KMS-11 (cell line): ENCODE results near the gene GMPR.

ENCODE experiments used
- H2AFZ ChIP-seq: fragments of 200-600 bp; sonication (generic); 2 replicates; pipeline ENCODE4 v1.6.1; 2016; ENCODE audit warnings: antibody characterized with exemption, mixed run types, low read depth
- H3K27ac ChIP-seq: fragments of 200-600 bp; sonication (generic); 2 replicates; pipeline ENCODE4 v1.6.1; 2016; ENCODE audit warnings: mild to moderate bottlenecking, mixed run types
- H3K27me3 ChIP-seq: fragments of 200-600 bp; sonication (generic); 2 replicates; pipeline ENCODE4 v1.6.1; 2017; ENCODE audit warnings: mild to moderate bottlenecking, low read depth, mixed run types, moderate library complexity; ENCODE audit not compliant: insufficient read depth
- H3K36me3 ChIP-seq: fragments of 200-600 bp; sonication (generic); 2 replicates; pipeline ENCODE4 v1.6.1; 2017; ENCODE audit warnings: mild to moderate bottlenecking, mixed run types; ENCODE audit not compliant: insufficient read depth
- H3K4me1 ChIP-seq: fragments of 200-600 bp; sonication (generic); 2 replicates; pipeline ENCODE4 v1.6.1; 2016; ENCODE audit warnings: mild to moderate bottlenecking, low read depth, mixed run types; ENCODE audit not compliant: poor library complexity, severe bottlenecking
- H3K4me2 ChIP-seq: fragments of 200-600 bp; sonication (generic); 2 replicates; pipeline ENCODE4 v1.7.0; 2016; ENCODE audit warnings: mild to moderate bottlenecking, mixed run types
- H3K4me3 ChIP-seq: fragments of 200-600 bp; sonication (generic); IDR thresholded peaks from 2 replicates; pipeline ENCODE4 v1.6.1; 2017; ENCODE audit warnings: low read depth, low read length, mixed read lengths; ENCODE audit not compliant: insufficient read depth
- H3K79me2 ChIP-seq: fragments of 200-600 bp; sonication (generic); 2 replicates; pipeline ENCODE4 v1.6.1; 2016; ENCODE audit warnings: low read depth, mixed run types; ENCODE audit not compliant: insufficient read depth
- H3K9ac ChIP-seq: fragments of 200-600 bp; sonication (generic); 2 replicates; pipeline ENCODE4 v1.6.1; 2016; ENCODE audit warnings: mild to moderate bottlenecking, mixed run types
- H4K20me1 ChIP-seq: fragments of 200-600 bp; sonication (generic); 2 replicates; pipeline ENCODE4 v1.6.1; 2016; ENCODE audit warnings: mild to moderate bottlenecking, mixed run types; ENCODE audit not compliant: insufficient read depth
- CTCF ChIP-seq: fragments of 200-600 bp; sonication (generic); conservative IDR thresholded peaks from 2 replicates; pipeline ENCODE4 v1.6.1; 2017; ENCODE audit warnings: low read depth, mild to moderate bottlenecking, antibody characterized with exemption, low read length, moderate library complexity, mixed read lengths

Gene GMPR

GRCh38 chr6:16204653-16205376 lies 33.6 kb upstream of the GMPR start:
- Histone ChIP-seq H3K79me2 (no peaks in the 10 kb centered on the region), H3K4me2 (no peak overlapping the region), H3K27ac (0 out of 2 replicates have a peak overlapping the region, but pooled peaks have one; percentile 22), H2AFZ (peak overlapping the region; percentile 41; the same call in 1 of the 2 replicates), H3K4me1 (peaks cover 9% of the 10 kb centered on the region), H3K9ac (no peak overlapping the region), H3K36me3 (no peaks in the 10 kb centered on the region), H4K20me1 (no peaks in the 10 kb centered on the region), H3K27me3 (no peaks in the 10 kb centered on the region), H3K4me3 (no peak overlapping the region)
- TF ChIP-seq CTCF: no peak

GRCh38 chr6:16205377-16206144 lies 32.8 kb upstream of the GMPR start:
- H3K4me3 ChIP-seq: no peak overlapping the region
- no peaks in the 10 kb centered on the region for H3K79me2 ChIP-seq
- 0 out of 2 replicates have a peak overlapping the region, but pooled peaks have one; percentile 22 for H3K27ac ChIP-seq
- no peaks in the 10 kb centered on the region for H4K20me1 ChIP-seq
- H3K9ac ChIP-seq: no peak overlapping the region
- H3K4me1 ChIP-seq: peaks cover 9% of the 10 kb centered on the region
- TF ChIP-seq CTCF: no peak
- H3K27me3 ChIP-seq: no peaks in the 10 kb centered on the region
- H3K4me2 ChIP-seq: no peak overlapping the region
- no peaks in the 10 kb centered on the region for H3K36me3 ChIP-seq
- peak overlapping the region; percentile 41; the same call in 1 of the 2 replicates for H2AFZ ChIP-seq

- no peaks in the 10 kb centered on the region for H3K36me3 ChIP-seq
- H3K4me2 ChIP-seq: no peak overlapping the region
- peak overlapping the region; percentile 36; the same call in 1 of the 2 replicates for H2AFZ ChIP-seq
- no peaks in the 10 kb centered on the region for H3K27me3 ChIP-seq
- no peak overlapping the region for H3K9ac ChIP-seq
- peak; percentile 96 for TF ChIP-seq CTCF
- peaks cover 9% of the 10 kb centered on the region for H3K4me1 ChIP-seq
- H4K20me1 ChIP-seq: no peaks in the 10 kb centered on the region
- no peak overlapping the region for H3K4me3 ChIP-seq
- no peak overlapping the region for H3K27ac ChIP-seq
- no peaks in the 10 kb centered on the region for H3K79me2 ChIP-seq
Observed at GRCh38 chr6:16206595-16207037, 31.8 kb upstream of the GMPR start.

GRCh38 chr6:16208989-16209388 lies 29.4 kb upstream of the GMPR start:
- no peak for TF ChIP-seq CTCF
- Histone ChIP-seq H3K4me1 (peaks cover 9% of the 10 kb centered on the region), H3K4me3 (no peak overlapping the region), H3K27me3 (no peaks in the 10 kb centered on the region), H3K9ac (no peak overlapping the region), H3K27ac (no peak overlapping the region), H2AFZ (no peak overlapping the region), H4K20me1 (no peaks in the 10 kb centered on the region), H3K79me2 (no peaks in the 10 kb centered on the region), H3K4me2 (no peak overlapping the region), H3K36me3 (no peaks in the 10 kb centered on the region)
